ENCODE measurements around the gene RACGAP1. TPM values are rescaled to one million over a fixed set of nuclear protein-coding genes. Genes with fewer than 3 reads are reported as not detected.

RACGAP1 gene
- total and polyA plus RNA-seq, 2 of the 8 experiments (the other 6 are each of a cell fraction or from before 2014, with no cell fraction given), result 18.0 to 66.3 TPM

- 0 out of 8 replicates have a peak, but pooled peaks cover 0 to under 1% (median 0%) of the 10 kb centered on the region in 4 experiments for H3K36me3 ChIP-seq (ENCODE audit: control insufficient read depth in 2 of 4, insufficient read depth in 4 of 4, low read length in 3 of 4)
- no peak overlapping the region for H3K9ac ChIP-seq (replicated peaks in 1 of 4; ENCODE audit: extremely low read depth in 1 of 4, low read depth in 3 of 4, low read length in 3 of 4)
- H3K9me3 ChIP-seq (ENCODE audit: insufficient read depth in 2 of 2, low read depth in 1 of 2, low read length in 1 of 2), result no peaks in the 10 kb centered on the region
- H2BK5ac ChIP-seq (ENCODE audit: low read depth, low read length), result no peak overlapping the region
- CTCF ChIA-PET (ENCODE audit: partially characterized antibody), result interaction anchor here (0.6 to 23.0 kb wide), 13 partner anchors 10 to 211 kb away, joined by 3 to 420 read pairs (median 5); partner anchors contain the start of genes AQP5, AQP6, ASIC1 and SMARCD1
- H3K4me2 ChIP-seq (ENCODE audit: insufficient read depth in 1 of 2, low read depth in 2 of 2, low read length in 2 of 2), result no peak overlapping the region
- FAIRE-seq (no peak), DNase-seq (ENCODE audit: low read depth in 1 of 2, low spot score in 2 of 2) (no peak)
- H3K4me3 ChIP-seq (ENCODE audit: extremely low read depth in 1 of 4, insufficient read depth in 2 of 4, low read depth in 3 of 4, low read length in 4 of 4), result no peak overlapping the region
- no peaks in the 10 kb centered on the region for H3K23me2 ChIP-seq (ENCODE audit: low read depth, low read length)
- H4K8ac ChIP-seq (ENCODE audit: extremely low read depth, insufficient read depth, low read length), result no peak overlapping the region
- H3K14ac ChIP-seq (ENCODE audit: insufficient read length), result no peak overlapping the region
- no peak overlapping the region for H2BK120ac ChIP-seq (replicated peaks; ENCODE audit: low read depth, low read length)
- H3K79me2 ChIP-seq (ENCODE audit: control insufficient read depth in 1 of 2, insufficient read depth in 2 of 2, low read length in 2 of 2), result no peaks in the 10 kb centered on the region
- WGBS, 2 experiments (ENCODE audit: extremely low coverage in 1 of 2, insufficient coverage in 1 of 2, insufficient read length in 1 of 2, insufficient replicate concordance in 2 of 2, low coverage in 1 of 2, low lambda C conversion rate in 2 of 2, missing lambda C conversion rate in 1 of 2), result 92% methylated on average over 7 of the region's 7 CpGs; no CpG with 5 or more reads in 1 of the 2 experiments
- H2BK20ac ChIP-seq (ENCODE audit: low read length), result no peak overlapping the region
- H3K23ac ChIP-seq (ENCODE audit: insufficient read length), result no peak overlapping the region
- H3K18ac ChIP-seq (ENCODE audit: extremely low read depth, low read length), result no peak overlapping the region
- H3K27ac ChIP-seq (ENCODE audit: low read depth, low read length), result no peak overlapping the region
- H3K4ac ChIP-seq (replicated peaks; ENCODE audit: insufficient read length, low read depth, low read length), result no peak overlapping the region
- H3K79me1 ChIP-seq (ENCODE audit: low read depth, low read length), result no peaks in the 10 kb centered on the region
- TF ChIP-seq SRF (IDR thresholded peaks at IDR 0.05; ENCODE audit: low read depth, low read length), result no peak
- TF ChIP-seq POLR2A (IDR thresholded peaks at IDR 0.05; ENCODE audit: control extremely low read depth in 1 of 2, low read depth in 2 of 2, low read length in 2 of 2), result no peak
- no peak for TF ChIP-seq SUZ12 (IDR thresholded peaks at IDR 0.05; ENCODE audit: low read length)
- no peak for TF ChIP-seq EGR1 (IDR thresholded peaks at IDR 0.05; ENCODE audit: borderline replicate concordance, low read depth, low read length)
- no peak for TF ChIP-seq ASH2L (IDR thresholded peaks at IDR 0.05; ENCODE audit: low read length)
- no peak for TF ChIP-seq HDAC2 (IDR thresholded peaks at IDR 0.05; ENCODE audit: borderline replicate concordance in 1 of 2, low read depth in 2 of 2, low read length in 2 of 2)
- TF ChIP-seq POLR2AphosphoS5 (IDR thresholded peaks at IDR 0.05; ENCODE audit: low read depth, low read length), result no peak
- TF ChIP-seq BACH1 (IDR thresholded peaks at IDR 0.05; ENCODE audit: low read length), result no peak
- H3K27me3 ChIP-seq (replicated peaks in 1 of 4; ENCODE audit: control insufficient read depth in 3 of 4, extremely low read depth in 1 of 4, insufficient read depth in 3 of 4, low read length in 3 of 4), result no peaks in the 10 kb centered on the region
- peak overlapping the region; percentile 22 for H3K56ac ChIP-seq (replicated peaks; ENCODE audit: insufficient read length, low read depth, low read length)
- H4K20me1 ChIP-seq (replicated peaks in 1 of 2; ENCODE audit: control insufficient read depth in 1 of 2, insufficient read depth in 2 of 2, low read length in 2 of 2), result peaks cover 0 to 4% of the 10 kb centered on the region in 2 experiments
- H4K5ac ChIP-seq (ENCODE audit: insufficient read length, low read depth, low read length), result no peak overlapping the region
- no peak overlapping the region for H2BK15ac ChIP-seq (ENCODE audit: low read length)
- no peak overlapping the region for H2AK5ac ChIP-seq (ENCODE audit: low read depth, low read length)
- POLR2A ChIA-PET (ENCODE audit: partially characterized antibody), result interaction anchor here (0.6 to 1.7 kb wide), 5 partner anchors 9 to 217 kb away, joined by 3 to 6 read pairs (median 3); no protein-coding TSS in a partner anchor
- H2BK12ac ChIP-seq (ENCODE audit: low read depth, low read length), result no peak overlapping the region
- H2AFZ ChIP-seq (ENCODE audit: low read length), result no peak overlapping the region
- H3K4me1 ChIP-seq (replicated peaks in 1 of 4; ENCODE audit: control insufficient read depth in 3 of 4, insufficient read depth in 4 of 4, low read length in 3 of 4), result peaks cover 3 to 13% (median 7%) of the 10 kb centered on the region in 4 experiments
- no peak overlapping the region for H4K91ac ChIP-seq (replicated peaks; ENCODE audit: insufficient read length, low read length)
Measured at GRCh38 chr12:49982246-49983087, 42.8 kb downstream of the RACGAP1 start.
